Uterus (tissue), 4 donors: ENCODE measurements around the gene IFNA10. TPM values are rescaled to one million over a fixed set of nuclear protein-coding genes. Genes with fewer than 3 reads are reported as not detected.
"Not testable (repeated sequence)": the region's sequence is repeated elsewhere in the genome, so short reads cannot be mapped to it uniquely, and the experiment has no call there.

Source experiments
- DNase-seq, 2 donors: peaks; one replicate each; pipeline ENCODE4 v3.0.0-alpha.2; 2019 to 2020
- H3K27ac ChIP-seq, 2 donors: fragments of 200-600 bp; sonication (generic); 1 replicate in 1 of 2; 2 replicates in 1 of 2; pipeline ENCODE4 v1.5.1; 2016 to 2018
- H3K27me3 ChIP-seq, 2 donors: fragments of 200-600 bp; sonication (generic); one replicate each; pipeline ENCODE4 v1.5.1; 2018 to 2019; ENCODE audit warnings: control low read depth in 1 of 2
- H3K36me3 ChIP-seq, 2 donors: fragments of 200-600 bp; sonication (generic); one replicate each; pipeline ENCODE4 v1.5.1; 2019; ENCODE audit warnings: control low read depth in 1 of 2
- H3K4me1 ChIP-seq, 2 donors: fragments of 200-600 bp; sonication (generic); one replicate each; pipeline ENCODE4 v1.5.1; 2018 to 2019; ENCODE audit warnings: control low read depth in 1 of 2
- H3K4me3 ChIP-seq, 2 donors: fragments of 200-600 bp; sonication (generic); 1 replicate in 1 of 2; 2 replicates in 1 of 2; pipeline ENCODE4 v1.5.1; 2018 to 2019; ENCODE audit warnings: mild to moderate bottlenecking in 1 of 2
- H3K9me3 ChIP-seq, 2 donors: fragments of 200-600 bp; sonication (generic); one replicate each; pipeline ENCODE4 v1.5.1; 2019; ENCODE audit warnings: control low read depth in 1 of 2
- POLR2A ChIP-seq, 2 donors: fragments of 450-650 bp; IDR thresholded peaks; one replicate each; pipeline ENCODE4 v1.6.1; 2016; ENCODE audit warnings: antibody characterized with exemption in 2 of 2, mild to moderate bottlenecking in 1 of 2, moderate library complexity in 1 of 2
- intact Hi-C: fragments of 100-400 bp; cut with DNase I; formaldehyde crosslinking; loops from one replicate; pipeline ENCODE4 v1.15.1; 2023; ENCODE audit warnings: low total_unique reads
- total RNA-seq, 4 donors: library from RNA; depleted of rRNA in 3 of 4; stranded (reverse); fragments of >200 nt in 3 of 4; gene quantifications; one replicate each; pipeline versions ENCODE4 v1.1.0 to v1.2.4, GENCODE V29; 2014 to 2023
- TF ChIP-seq, protein P1 (sequence below), 4 experiments: fragments of 200-600 bp in 2 of 4; fragments of 450-650 bp in 2 of 4; sonication (generic) in 2 of 4; IDR thresholded peaks; one replicate each; pipeline ENCODE4 v1.5.1; 2016 to 2019; ENCODE audit warnings: antibody characterized with exemption in 4 of 4, mild to moderate bottlenecking in 2 of 4, moderate library complexity in 1 of 4
- donor health status: DM: yes; HTN: yes; CAD: no.

Gene IFNA10
- total RNA-seq, 4 donors from 2014 or later, result not detected

GRCh38 chr9:21205204-21205603 is 1.7 kb downstream of the IFNA10 start:
- H3K27ac ChIP-seq, result no peak overlapping the region
- no peaks in the 10 kb centered on the region for H3K36me3 ChIP-seq
- H3K4me3 ChIP-seq, result no peak overlapping the region
- intact Hi-C loops, result no loop called here
- no peaks in the 10 kb centered on the region for H3K4me1 ChIP-seq
- no peaks in the 10 kb centered on the region for H3K27me3 ChIP-seq
- H3K9me3 ChIP-seq, result no peaks in the 10 kb centered on the region
- no peak for DNase-seq
- TF ChIP-seq, protein P1, sequence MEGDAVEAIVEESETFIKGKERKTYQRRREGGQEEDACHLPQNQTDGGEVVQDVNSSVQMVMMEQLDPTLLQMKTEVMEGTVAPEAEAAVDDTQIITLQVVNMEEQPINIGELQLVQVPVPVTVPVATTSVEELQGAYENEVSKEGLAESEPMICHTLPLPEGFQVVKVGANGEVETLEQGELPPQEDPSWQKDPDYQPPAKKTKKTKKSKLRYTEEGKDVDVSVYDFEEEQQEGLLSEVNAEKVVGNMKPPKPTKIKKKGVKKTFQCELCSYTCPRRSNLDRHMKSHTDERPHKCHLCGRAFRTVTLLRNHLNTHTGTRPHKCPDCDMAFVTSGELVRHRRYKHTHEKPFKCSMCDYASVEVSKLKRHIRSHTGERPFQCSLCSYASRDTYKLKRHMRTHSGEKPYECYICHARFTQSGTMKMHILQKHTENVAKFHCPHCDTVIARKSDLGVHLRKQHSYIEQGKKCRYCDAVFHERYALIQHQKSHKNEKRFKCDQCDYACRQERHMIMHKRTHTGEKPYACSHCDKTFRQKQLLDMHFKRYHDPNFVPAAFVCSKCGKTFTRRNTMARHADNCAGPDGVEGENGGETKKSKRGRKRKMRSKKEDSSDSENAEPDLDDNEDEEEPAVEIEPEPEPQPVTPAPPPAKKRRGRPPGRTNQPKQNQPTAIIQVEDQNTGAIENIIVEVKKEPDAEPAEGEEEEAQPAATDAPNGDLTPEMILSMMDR (IDR thresholded peaks at IDR 0.05), result no peak
- TF ChIP-seq POLR2A (IDR thresholded peaks at IDR 0.05), result no peak

GRCh38 chr9:21202105-21202504 is 4.8 kb downstream of the IFNA10 start, which contains the start of gene IFNA7:
TSS of gene IFNA7 (minus strand) at chr9:21202205. CDS start at chr9:21202165, 40 bp downstream.
- H3K9me3 ChIP-seq, DNase-seq, H3K4me3 ChIP-seq, H3K36me3 ChIP-seq, intact Hi-C loops, H3K27me3 ChIP-seq, H3K27ac ChIP-seq, H3K4me1 ChIP-seq: not testable (repeated sequence)

DNA sequence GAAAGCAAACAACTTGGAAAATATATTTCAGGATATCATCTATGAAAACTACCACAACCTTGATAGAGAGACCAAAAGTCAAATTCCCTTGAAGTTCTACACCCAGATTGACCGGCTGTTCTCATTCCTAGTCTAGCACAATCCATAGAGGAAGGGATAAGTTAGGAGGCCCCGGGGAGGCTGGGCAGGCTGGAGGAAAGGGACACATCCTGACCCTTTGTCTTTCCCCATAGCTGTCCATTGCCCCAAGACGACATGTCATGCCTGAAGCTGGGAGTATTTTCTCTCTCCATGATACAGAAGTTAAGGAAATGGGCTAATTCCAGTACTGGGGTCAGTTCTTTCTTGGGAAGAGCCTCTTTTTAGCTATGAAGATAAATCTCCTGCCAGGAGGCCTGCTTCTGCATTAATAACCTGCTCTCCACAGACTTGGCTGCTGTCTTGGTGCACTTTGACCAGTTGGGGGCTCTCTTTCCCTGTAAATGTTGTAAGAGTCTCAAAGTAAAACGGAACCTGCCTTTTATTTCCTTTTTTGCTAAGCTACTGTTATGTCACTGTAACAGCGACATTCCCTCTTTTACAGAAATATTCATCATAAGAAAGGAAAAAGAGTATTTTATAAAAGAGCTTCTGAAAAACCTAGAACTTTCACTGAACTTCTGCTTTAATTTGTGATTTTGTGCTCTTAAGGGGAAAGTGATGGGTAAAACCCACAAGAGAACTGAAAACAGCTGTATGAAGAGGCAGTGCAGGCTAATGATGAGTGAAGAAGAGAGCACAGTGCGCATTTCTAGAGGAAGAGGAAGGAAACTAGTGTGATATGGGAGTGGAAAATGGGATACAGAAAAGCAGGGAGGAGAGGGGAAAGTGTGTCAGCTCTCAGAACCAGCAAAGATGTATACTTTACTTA is 11.8 kb downstream of the IFNA10 start:
- H3K27ac ChIP-seq, H3K9me3 ChIP-seq, intact Hi-C loops, H3K4me3 ChIP-seq, H3K4me1 ChIP-seq, DNase-seq, H3K36me3 ChIP-seq, H3K27me3 ChIP-seq: not testable (repeated sequence)
- TF ChIP-seq, protein P1 (IDR thresholded peaks at IDR 0.05), result peak in 2 of 4 experiments; percentile 23 to 27

GRCh38 chr9:21187487-21187886 is 19.5 kb downstream of the IFNA10 start, which contains the start of gene IFNA4:
TSS of gene IFNA4 (minus strand) at chr9:21187587. CDS start at chr9:21187531, 56 bp downstream.
- H3K4me1 ChIP-seq, H3K36me3 ChIP-seq, intact Hi-C loops, H3K9me3 ChIP-seq, H3K27me3 ChIP-seq, DNase-seq, H3K27ac ChIP-seq, H3K4me3 ChIP-seq: not testable (repeated sequence)

- H3K9me3 ChIP-seq, intact Hi-C loops, DNase-seq, H3K4me3 ChIP-seq, H3K36me3 ChIP-seq, H3K27me3 ChIP-seq, H3K4me1 ChIP-seq, H3K27ac ChIP-seq: not testable (repeated sequence)
Measured at GRCh38 chr9:21182810-21183736, 23.9 kb downstream of the IFNA10 start.

DNA sequence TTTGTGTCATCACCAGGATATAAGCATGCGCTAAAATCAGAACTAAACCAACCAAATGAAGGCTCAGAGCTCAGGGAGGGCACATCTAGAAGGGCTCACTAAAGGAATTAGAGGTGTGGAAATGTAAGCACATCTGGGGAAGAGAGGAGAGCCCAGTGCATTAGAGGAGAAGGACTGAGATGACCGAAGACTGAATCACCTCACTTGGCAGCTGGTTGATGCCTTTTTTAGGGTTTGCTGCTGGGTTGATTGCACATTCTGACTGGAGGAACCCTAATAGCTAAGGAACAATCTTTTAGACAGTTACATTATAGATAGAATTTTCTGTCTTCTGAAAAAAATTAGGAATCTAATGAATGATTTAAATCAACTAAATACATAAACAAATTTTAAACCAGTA is 32.3 kb downstream of the IFNA10 start:
- H3K9me3 ChIP-seq, result no peaks in the 10 kb centered on the region
- no peaks in the 10 kb centered on the region for H3K27me3 ChIP-seq
- H3K36me3 ChIP-seq, result no peaks in the 10 kb centered on the region
- H3K4me3 ChIP-seq, result no peak overlapping the region
- H3K4me1 ChIP-seq, result no peaks in the 10 kb centered on the region
- no peak for TF ChIP-seq POLR2A (IDR thresholded peaks at IDR 0.05)
- TF ChIP-seq, protein P1 (IDR thresholded peaks at IDR 0.05), result no peak
- intact Hi-C loops, result no loop called here
- no peak for DNase-seq
- no peak overlapping the region for H3K27ac ChIP-seq
